Prostate gland (tissue), 2 donors: ENCODE measurements around the gene PTPRD. TPM values are rescaled to one million over a fixed set of nuclear protein-coding genes. Genes with fewer than 3 reads are reported as not detected.

Experiments used
- DNase-seq: peaks from one replicate; pipeline ENCODE4 v3.0.0-alpha.2; 2019; ENCODE audit warnings: low spot score
- H3K27ac ChIP-seq, 2 donors: fragments of 200-600 bp; sonication (generic); 2 replicates each; pipeline ENCODE4 v1.5.1; 2017 to 2019
- H3K27me3 ChIP-seq: fragments of 200-600 bp; sonication (generic); replicated peaks from 2 replicates; pipeline ENCODE4 v1.5.1; 2019; ENCODE audit not compliant: insufficient read depth
- H3K36me3 ChIP-seq, 2 donors: fragments of 200-600 bp; sonication (generic); 1 replicate in 1 of 2; 2 replicates in 1 of 2; pipeline versions ENCODE4 v1.5.1 to v1.8.1; 2017 to 2019
- H3K4me1 ChIP-seq: fragments of 200-600 bp; sonication (generic); replicated peaks from 2 replicates; pipeline ENCODE4 v1.5.1; 2019
- H3K4me3 ChIP-seq, 2 donors: fragments of 200-600 bp; sonication (generic); 2 replicates each; pipeline ENCODE4 v1.5.1; 2017 to 2019
- H3K9me3 ChIP-seq: fragments of 200-600 bp; sonication (generic); 2 replicates; pipeline ENCODE4 v1.5.1; 2017
- POLR2A ChIP-seq: fragments of 450-650 bp; IDR thresholded peaks from one replicate; pipeline ENCODE4 v1.6.1; 2016; ENCODE audit warnings: antibody characterized with exemption, mild to moderate bottlenecking
- POLR2AphosphoS5 ChIP-seq: sonication (generic); formaldehyde crosslinking; IDR thresholded peaks from one replicate; pipeline ENCODE4 v1.6.1; 2017; ENCODE audit warnings: antibody characterized with exemption
- WGBS: methylation state at CpG from one replicate; pipeline ENCODE4 v1.1.5; 2018; 5-methylcytosine and 5-hydroxymethylcytosine counted together
- intact Hi-C: fragments of 100-400 bp; cut with DNase I; formaldehyde crosslinking; loops from one replicate; pipeline ENCODE4 v1.14.2; 2022
- total RNA-seq, 2 donors: library from RNA; depleted of rRNA; stranded (reverse); fragments of >200 nt; gene quantifications; one replicate each; pipeline ENCODE4 v1.1.0, GENCODE V29; 2016
- TF ChIP-seq, protein P1 (sequence below), 4 experiments: fragments of 200-600 bp in 2 of 4; fragments of 450-650 bp in 2 of 4; sonication (generic) in 2 of 4; IDR thresholded peaks; 1 replicate in 3 of 4; 2 replicates in 1 of 4; pipeline ENCODE4 v1.5.1; 2016 to 2019; ENCODE audit warnings: antibody characterized with exemption in 4 of 4, mild to moderate bottlenecking in 2 of 4, moderate library complexity in 2 of 4

PTPRD gene
- total RNA-seq, 2 donors from 2014 or later, result 5.8 to 23.1 TPM

DNA sequence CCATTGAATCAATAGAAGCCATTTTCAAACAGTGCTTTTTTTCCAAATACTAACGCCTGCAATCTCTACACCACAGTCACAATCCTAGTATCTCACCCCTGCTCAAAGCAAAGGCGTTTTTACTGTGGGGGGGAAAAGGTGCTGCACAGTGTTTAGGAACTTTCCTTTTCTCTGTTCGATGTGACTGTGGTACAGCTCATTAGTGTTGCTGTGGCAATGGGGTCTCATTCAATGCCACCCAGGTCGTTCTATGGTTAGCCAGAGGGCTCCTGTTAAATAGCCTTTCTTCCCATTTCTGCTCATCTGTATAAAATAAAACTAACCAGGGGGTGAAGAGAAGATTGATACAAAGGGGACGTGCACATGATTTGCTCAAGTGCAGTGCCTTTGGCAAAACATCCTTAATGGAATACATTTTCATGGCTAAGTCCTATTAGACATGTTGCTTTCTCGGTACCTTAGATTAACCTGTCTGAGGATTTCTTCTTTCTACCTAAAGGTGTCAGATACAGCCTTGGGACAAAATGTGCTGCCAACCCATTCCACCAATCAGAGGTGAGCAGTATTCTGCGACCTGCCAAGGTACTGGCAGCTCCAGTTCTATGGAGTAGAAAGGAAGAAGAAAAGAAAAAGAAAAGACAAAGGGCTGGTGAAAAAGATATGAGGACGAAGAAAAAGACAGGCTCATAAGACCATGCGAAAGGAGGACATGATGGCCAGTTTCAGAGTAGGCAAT is 2161.8 kb downstream of the PTPRD start:
- H3K9me3 ChIP-seq, result no peaks in the 10 kb centered on the region
- intact Hi-C loops, result no loop called here
- no peaks in the 10 kb centered on the region for H3K27me3 ChIP-seq
- no peaks in the 10 kb centered on the region for H3K4me1 ChIP-seq
- no peak overlapping the region for H3K4me3 ChIP-seq
- TF ChIP-seq POLR2A (no peak), POLR2AphosphoS5 (no peak)
- TF ChIP-seq, protein P1, sequence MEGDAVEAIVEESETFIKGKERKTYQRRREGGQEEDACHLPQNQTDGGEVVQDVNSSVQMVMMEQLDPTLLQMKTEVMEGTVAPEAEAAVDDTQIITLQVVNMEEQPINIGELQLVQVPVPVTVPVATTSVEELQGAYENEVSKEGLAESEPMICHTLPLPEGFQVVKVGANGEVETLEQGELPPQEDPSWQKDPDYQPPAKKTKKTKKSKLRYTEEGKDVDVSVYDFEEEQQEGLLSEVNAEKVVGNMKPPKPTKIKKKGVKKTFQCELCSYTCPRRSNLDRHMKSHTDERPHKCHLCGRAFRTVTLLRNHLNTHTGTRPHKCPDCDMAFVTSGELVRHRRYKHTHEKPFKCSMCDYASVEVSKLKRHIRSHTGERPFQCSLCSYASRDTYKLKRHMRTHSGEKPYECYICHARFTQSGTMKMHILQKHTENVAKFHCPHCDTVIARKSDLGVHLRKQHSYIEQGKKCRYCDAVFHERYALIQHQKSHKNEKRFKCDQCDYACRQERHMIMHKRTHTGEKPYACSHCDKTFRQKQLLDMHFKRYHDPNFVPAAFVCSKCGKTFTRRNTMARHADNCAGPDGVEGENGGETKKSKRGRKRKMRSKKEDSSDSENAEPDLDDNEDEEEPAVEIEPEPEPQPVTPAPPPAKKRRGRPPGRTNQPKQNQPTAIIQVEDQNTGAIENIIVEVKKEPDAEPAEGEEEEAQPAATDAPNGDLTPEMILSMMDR (IDR thresholded peaks at IDR 0.05), result no peak
- no peak for DNase-seq
- WGBS, result 78% methylated on average over 9 of the region's 9 CpGs
- no peaks in the 10 kb centered on the region for H3K36me3 ChIP-seq
- no peak overlapping the region for H3K27ac ChIP-seq

DNA sequence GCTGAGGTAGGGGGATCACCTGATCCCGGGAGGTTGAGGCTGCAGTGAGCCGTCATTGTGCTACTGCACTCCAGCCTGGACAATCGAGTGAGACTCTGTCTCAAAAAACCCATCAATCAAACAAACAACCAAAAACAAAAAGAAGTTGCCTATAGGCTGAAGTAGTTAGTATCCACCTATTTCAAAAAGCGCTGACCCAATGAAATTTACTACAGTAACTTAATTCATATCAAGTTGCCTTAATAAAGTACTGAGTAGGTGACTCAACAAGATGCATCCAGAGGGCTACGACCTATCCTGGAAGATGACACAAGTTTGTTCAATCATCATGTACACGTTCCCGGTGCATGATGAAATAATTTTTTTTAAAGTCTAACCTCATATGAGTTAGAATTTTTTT is 2164.6 kb downstream of the PTPRD start:
- WGBS, result 96% methylated on average over 7 of the region's 7 CpGs
- no peak overlapping the region for H3K27ac ChIP-seq
- H3K36me3 ChIP-seq, result no peaks in the 10 kb centered on the region
- no peak for DNase-seq
- intact Hi-C loops, result no loop called here
- H3K27me3 ChIP-seq, result no peaks in the 10 kb centered on the region
- no peak overlapping the region for H3K4me3 ChIP-seq
- no peaks in the 10 kb centered on the region for H3K9me3 ChIP-seq
- TF ChIP-seq, protein P1 (IDR thresholded peaks at IDR 0.05), result no peak
- H3K4me1 ChIP-seq, result no peaks in the 10 kb centered on the region

DNA sequence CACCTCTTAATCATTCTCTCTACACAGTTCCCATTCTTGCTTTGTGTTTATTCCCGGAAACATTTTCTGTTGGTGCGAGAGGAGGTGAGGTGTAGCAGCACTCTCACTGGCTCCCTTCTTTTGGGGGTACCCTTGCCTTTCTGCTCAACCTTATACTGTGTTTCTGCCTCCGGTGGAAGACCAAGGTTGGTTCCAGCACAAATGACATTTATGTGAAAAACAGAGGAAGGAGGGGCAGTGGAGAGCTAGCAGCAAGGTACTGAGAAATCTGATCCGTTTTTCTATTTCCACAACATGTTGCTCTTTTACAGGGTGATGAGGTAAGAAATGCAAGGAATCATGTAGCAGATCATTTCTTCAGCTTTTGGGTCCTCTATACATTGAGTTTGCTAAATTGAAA is 2165.2 kb downstream of the PTPRD start:
- Histone ChIP-seq H3K4me1 (no peaks in the 10 kb centered on the region), H3K9me3 (no peaks in the 10 kb centered on the region), H3K27ac (no peak overlapping the region), H3K27me3 (no peaks in the 10 kb centered on the region), H3K36me3 (no peaks in the 10 kb centered on the region), H3K4me3 (no peak overlapping the region)
- TF ChIP-seq, protein P1 (IDR thresholded peaks at IDR 0.05), result no peak
- TF ChIP-seq POLR2A (no peak), POLR2AphosphoS5 (no peak)
- intact Hi-C loops, result no loop called here
- 57% methylated on average over 4 of the region's 4 CpGs for WGBS
- DNase-seq, result no peak

DNA sequence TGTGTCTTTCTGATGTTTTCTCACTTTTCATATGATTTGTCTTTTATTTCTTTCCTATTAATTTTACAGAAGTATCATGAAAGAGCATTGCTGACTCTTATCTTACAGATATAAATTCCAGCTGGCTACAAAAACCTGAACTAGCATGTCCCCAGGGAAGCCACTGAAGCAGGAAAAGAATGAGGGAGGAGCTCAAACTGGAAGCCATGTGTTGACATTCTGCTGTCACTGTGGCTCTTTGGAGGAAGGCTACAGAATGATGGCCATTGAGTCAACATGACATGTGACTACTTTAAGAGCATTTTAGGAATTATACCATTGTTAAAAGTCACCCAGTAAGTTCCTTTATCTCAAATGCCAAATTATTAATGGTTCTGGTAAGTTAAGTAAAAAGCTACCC is 2174.9 kb downstream of the PTPRD start:
- Histone ChIP-seq H3K27me3 (no peaks in the 10 kb centered on the region), H3K27ac (no peak overlapping the region), H3K36me3 (no peaks in the 10 kb centered on the region), H3K4me3 (no peak overlapping the region), H3K4me1 (no peaks in the 10 kb centered on the region), H3K9me3 (no peaks in the 10 kb centered on the region)
- DNase-seq, result no peak
- TF ChIP-seq POLR2AphosphoS5 (no peak), POLR2A (no peak)
- TF ChIP-seq, protein P1 (IDR thresholded peaks at IDR 0.05), result no peak
- intact Hi-C loops, result no loop called here

DNA sequence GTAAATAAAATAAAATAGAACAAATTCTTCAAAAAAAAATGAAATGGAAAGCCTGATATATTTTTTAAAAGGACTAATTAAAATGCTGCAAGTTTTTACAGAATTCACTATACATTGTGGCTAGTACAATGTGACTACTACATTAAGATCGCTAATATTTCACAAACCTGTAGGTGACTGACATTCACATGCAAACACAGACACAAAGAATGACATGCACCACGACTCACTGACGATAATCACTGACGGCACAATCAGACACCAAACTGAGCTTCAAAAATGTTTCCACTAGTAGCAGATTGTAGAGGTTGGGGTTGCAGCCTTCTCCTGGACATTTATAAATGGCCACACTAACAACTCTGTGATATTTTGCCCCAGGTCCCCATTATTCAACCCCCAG is 2175.5 kb downstream of the PTPRD start:
- no peaks in the 10 kb centered on the region for H3K27me3 ChIP-seq
- no peak for TF ChIP-seq POLR2A
- TF ChIP-seq, protein P1 (IDR thresholded peaks at IDR 0.05), result no peak
- TF ChIP-seq POLR2AphosphoS5, result no peak
- no peak overlapping the region for H3K27ac ChIP-seq
- H3K4me1 ChIP-seq, result no peaks in the 10 kb centered on the region
- intact Hi-C loops, result no loop called here
- no peaks in the 10 kb centered on the region for H3K9me3 ChIP-seq
- DNase-seq, result no peak
- no peak overlapping the region for H3K4me3 ChIP-seq
- WGBS, result 85% methylated on average over 4 of the region's 4 CpGs
- H3K36me3 ChIP-seq, result no peaks in the 10 kb centered on the region
